ENCODE results near the gene MUS81. TPM values are rescaled to one million over a fixed set of nuclear protein-coding genes. Genes with fewer than 3 reads are reported as not detected.

MUS81 gene
- polyA plus RNA-seq, 3 donors, result 43.5 to 50.8 (median 48.1) TPM

DNA sequence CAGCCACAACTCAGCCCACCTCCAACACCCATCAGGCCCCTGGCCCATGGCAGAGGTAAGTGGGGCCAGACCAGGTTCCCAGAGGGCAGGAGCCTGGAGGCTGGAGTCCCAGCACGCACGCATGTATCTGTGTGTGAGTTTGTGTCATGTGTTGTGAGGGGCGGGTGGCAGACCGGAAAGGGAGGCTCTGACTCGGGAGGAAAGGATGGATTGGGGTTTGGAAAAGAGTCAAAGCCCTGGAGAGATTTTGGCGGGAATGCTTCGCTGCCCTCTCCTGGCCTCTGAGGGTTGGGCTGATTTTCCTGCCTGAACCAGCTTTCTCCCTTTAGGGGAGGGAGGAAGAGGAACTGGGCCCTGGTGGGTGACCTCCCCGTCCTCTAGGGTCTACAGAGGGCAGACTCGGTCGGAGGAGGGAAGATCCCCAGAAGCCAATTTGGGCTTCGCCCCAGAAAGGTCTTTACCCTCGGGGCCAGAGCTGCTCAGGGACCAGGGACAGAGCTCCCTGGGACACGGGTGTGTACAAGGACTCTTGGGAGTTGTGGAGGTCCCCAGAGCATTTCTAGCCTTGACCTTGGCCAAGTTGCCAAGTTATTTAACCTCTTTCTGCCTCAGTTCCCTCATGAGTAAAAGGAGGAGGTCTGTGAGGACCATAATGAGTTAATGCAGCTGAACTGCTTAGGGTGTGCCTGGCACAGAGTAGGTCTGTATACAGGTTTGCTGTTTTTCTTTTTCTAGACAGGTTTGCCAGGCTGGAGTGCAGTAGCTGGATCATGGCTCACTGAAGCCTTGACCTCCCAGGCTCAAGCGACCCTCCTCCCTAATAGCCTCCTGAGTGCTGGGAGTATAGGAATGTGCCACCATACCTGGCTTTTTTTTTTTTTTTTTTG lies 51.7 kb downstream of the MUS81 start:
- DNase-seq (ENCODE audit: low read depth in 3 of 3, low spot score in 2 of 3), result no peak

DNA sequence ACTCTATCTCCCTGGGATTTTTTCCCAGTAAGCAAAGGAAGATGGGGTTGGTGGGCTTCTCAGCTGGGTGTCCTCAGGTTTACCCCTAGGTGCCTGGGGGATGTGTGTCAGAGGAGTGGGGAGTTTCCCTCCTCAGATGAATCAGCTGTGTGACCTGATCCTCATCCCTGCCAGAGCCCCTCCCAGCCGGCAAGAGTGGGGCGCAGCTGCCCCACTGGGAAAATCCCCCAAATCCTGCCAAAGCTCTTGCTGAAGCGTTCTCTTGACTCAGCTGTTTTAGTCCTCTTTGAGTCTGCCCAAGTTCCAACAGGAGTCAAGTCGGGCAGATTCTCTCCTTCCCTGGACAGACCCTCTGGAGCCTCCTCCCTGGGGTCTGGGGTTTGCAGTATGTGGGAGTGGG lies 52.6 kb downstream of the MUS81 start:
- DNase-seq (ENCODE audit: low read depth in 3 of 3, low spot score in 2 of 3), result no peak

DNA sequence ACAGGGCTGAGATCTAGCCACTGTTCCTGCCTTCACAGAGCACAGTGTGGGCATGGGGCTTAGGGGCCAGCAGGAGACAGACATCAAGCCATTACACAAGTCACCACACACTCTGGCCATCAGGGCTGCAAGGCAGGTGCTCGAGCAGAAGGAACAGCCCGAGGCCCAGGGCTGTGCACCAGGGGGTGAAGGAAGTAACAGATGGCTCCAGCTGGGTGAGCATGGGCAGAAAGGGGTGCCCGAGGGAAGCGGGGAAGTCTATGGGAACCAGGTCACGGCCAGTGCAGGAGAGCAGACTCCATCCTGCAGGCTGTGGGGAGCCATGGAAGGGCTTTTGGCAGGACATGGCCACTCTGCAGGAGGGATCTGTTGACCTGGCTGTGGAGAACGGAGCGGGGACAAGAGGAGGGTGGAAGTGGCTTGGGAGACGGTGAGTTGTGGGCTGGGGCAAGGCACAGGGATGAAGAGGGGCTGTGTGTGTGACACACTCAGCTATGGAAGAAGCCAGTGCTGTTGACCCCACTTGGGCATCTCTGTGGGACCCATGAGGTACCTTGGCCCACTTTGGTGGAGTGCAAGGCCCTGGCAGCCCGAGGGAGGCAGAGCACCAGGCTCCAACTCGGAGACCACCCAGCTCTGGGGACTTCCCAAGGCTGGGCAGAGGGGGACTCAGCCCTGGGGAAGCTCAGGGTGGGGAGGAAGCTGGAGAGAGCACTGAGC lies 55.0 kb downstream of the MUS81 start:
- no peak for DNase-seq (ENCODE audit: low read depth in 3 of 3, low spot score in 2 of 3)

DNA sequence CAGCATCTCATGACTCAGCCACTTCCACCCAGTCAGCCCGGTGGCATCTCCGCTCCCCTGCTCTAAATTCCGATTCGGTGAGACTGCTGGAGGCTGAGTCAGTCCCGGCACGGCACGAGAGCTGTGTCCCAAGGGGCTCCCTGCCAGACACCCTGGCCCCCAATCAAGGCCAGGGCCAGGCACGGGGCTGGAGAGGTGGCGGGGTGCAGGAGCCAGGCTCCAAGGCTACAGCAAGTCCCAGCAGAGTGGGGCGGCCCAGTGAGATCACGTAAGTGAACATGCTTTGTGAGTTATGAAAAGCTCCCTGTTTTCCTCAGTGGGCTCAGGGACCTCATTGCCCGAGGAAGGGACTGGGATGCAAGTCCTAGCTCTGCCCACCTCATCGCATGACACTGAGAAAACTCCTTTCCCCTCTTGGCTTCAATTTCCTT lies 55.6 kb downstream of the MUS81 start:
- no peak for DNase-seq (ENCODE audit: low read depth in 3 of 3, low spot score in 2 of 3)

Other genes starting within 250 kb of the MUS81 start
- gene MAP3K11, start 246.2 kb upstream of the MUS81 start, polyA plus RNA-seq (ENCODE audit: insufficient read length in 3 of 3), result 10 to 100 TPM; 29.4 to 37.2 (median 31.0) TPM
- gene PCNX3, start 244.7 kb upstream of the MUS81 start, polyA plus RNA-seq (ENCODE audit: insufficient read length in 3 of 3), result 10 to 100 TPM; 22.2 to 25.1 (median 23.1) TPM
- gene SIPA1, start 222.3 kb upstream of the MUS81 start, polyA plus RNA-seq (ENCODE audit: insufficient read length in 3 of 3), result 10 to 100 TPM; 22.5 to 30.5 (median 24.7) TPM
- gene RELA, start 197.5 kb upstream of the MUS81 start, polyA plus RNA-seq (ENCODE audit: insufficient read length in 3 of 3), result 10 to 100 TPM; 42.6 to 47.1 (median 44.2) TPM
- gene KAT5, start 148.2 kb upstream of the MUS81 start, polyA plus RNA-seq (ENCODE audit: insufficient read length in 3 of 3), result 10 to 100 TPM; 64.9 to 72.9 (median 69.0) TPM
- gene RNASEH2C, start 139.6 kb upstream of the MUS81 start, polyA plus RNA-seq (ENCODE audit: insufficient read length in 3 of 3), result 10 to 100 TPM; 28.3 to 39.1 (median 35.1) TPM
- 1 to 10 TPM; 5.3 to 6.3 (median 5.5) TPM for gene AP5B1, start 79.5 kb upstream of the MUS81 start, polyA plus RNA-seq (ENCODE audit: insufficient read length in 3 of 3)
- 10 to 100 TPM in 2 of 3 donors, 1 to 10 TPM in 1; 9.3 to 12.8 (median 12.6) TPM for gene OVOL1, start 73.4 kb upstream of the MUS81 start, polyA plus RNA-seq (ENCODE audit: insufficient read length in 3 of 3)
- gene SNX32, start 26.5 kb upstream of the MUS81 start, polyA plus RNA-seq (ENCODE audit: insufficient read length in 3 of 3), result 1 to 10 TPM; 1.3 to 2.7 (median 1.6) TPM
- 100 to 1,000 TPM; 744 to 846 (median 760) TPM for gene CFL1, start 2.3 kb upstream of the MUS81 start, polyA plus RNA-seq (ENCODE audit: insufficient read length in 3 of 3)
- gene EFEMP2, start 12.4 kb downstream of the MUS81 start, polyA plus RNA-seq (ENCODE audit: insufficient read length in 3 of 3), result 10 to 100 TPM; 95.8 to 98.0 (median 96.3) TPM
- gene CTSW, start 19.4 kb downstream of the MUS81 start, polyA plus RNA-seq (ENCODE audit: insufficient read length in 3 of 3), result 1 to 10 TPM; 1.0 to 1.2 (median 1.2) TPM
- 10 to 100 TPM; 90.0 to 97.3 (median 94.2) TPM for gene FIBP, start 28.0 kb downstream of the MUS81 start, polyA plus RNA-seq (ENCODE audit: insufficient read length in 3 of 3)
- gene CCDC85B, start 30.2 kb downstream of the MUS81 start, polyA plus RNA-seq (ENCODE audit: insufficient read length in 3 of 3), result 1 to 10 TPM; 6.7 to 8.3 (median 8.0) TPM
- gene FOSL1, start 40.0 kb downstream of the MUS81 start, polyA plus RNA-seq (ENCODE audit: insufficient read length in 3 of 3), result under 1 TPM in 1 of 3 donors, not detected in 2; 0.11 TPM
- gene C11orf68, start 58.6 kb downstream of the MUS81 start, polyA plus RNA-seq (ENCODE audit: insufficient read length in 3 of 3), result 10 to 100 TPM; 33.8 to 38.1 (median 36.0) TPM
- gene DRAP1, start 59.0 kb downstream of the MUS81 start, polyA plus RNA-seq (ENCODE audit: insufficient read length in 3 of 3), result 10 to 100 TPM; 65.8 to 84.6 (median 75.8) TPM
- not detected for gene TSGA10IP, start 85.0 kb downstream of the MUS81 start, polyA plus RNA-seq (ENCODE audit: insufficient read length in 3 of 3)
- 10 to 100 TPM; 42.9 to 43.7 (median 43.2) TPM for gene SART1, start 101.3 kb downstream of the MUS81 start, polyA plus RNA-seq (ENCODE audit: insufficient read length in 3 of 3)
- gene EIF1AD, start 141.7 kb downstream of the MUS81 start, polyA plus RNA-seq (ENCODE audit: insufficient read length in 3 of 3), result 10 to 100 TPM; 25.8 to 31.3 (median 29.9) TPM
- gene BANF1, start 142.1 kb downstream of the MUS81 start, polyA plus RNA-seq (ENCODE audit: insufficient read length in 3 of 3), result 100 to 1,000 TPM; 263 to 275 (median 271) TPM
- gene CST6, start 151.6 kb downstream of the MUS81 start, polyA plus RNA-seq (ENCODE audit: insufficient read length in 3 of 3), result not detected
- not detected for gene CATSPER1, start 166.0 kb downstream of the MUS81 start, polyA plus RNA-seq (ENCODE audit: insufficient read length in 3 of 3)
- gene GAL3ST3, start 188.7 kb downstream of the MUS81 start, polyA plus RNA-seq (ENCODE audit: insufficient read length in 3 of 3), result 1 to 10 TPM; 4.0 to 4.6 (median 4.0) TPM
- 100 to 1,000 TPM; 255 to 281 (median 256) TPM for gene SF3B2, start 191.9 kb downstream of the MUS81 start, polyA plus RNA-seq (ENCODE audit: insufficient read length in 3 of 3)
- gene PACS1, start 209.8 kb downstream of the MUS81 start, polyA plus RNA-seq (ENCODE audit: insufficient read length in 3 of 3), result 10 to 100 TPM; 44.0 to 50.8 (median 45.6) TPM

All from right renal cortex interstitium (tissue), 3 donors.